ENCODE data around the gene CDHR5.

The CDHR5 gene

DNA sequence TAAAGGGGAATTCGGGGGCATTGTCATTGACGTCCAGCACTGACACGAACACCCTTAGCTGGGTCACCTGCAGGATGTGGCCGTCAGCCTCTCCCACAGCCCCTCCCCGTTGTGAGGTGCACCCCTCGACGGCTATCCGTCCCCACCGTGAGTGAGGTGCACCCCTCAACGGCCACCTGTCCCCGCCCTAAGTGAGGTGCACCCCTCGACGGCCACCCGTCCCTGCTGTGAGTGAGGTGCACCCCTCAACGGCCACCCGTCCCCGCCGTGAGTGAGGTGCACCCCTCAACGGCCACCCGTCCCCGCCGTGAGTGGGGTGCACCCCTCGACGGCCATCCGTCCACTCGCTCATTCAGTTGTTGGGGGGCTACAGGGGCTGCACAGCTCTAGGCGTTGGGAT, 2.9 kb downstream of the CDHR5 start:
- no peak for DNase-seq

DNA sequence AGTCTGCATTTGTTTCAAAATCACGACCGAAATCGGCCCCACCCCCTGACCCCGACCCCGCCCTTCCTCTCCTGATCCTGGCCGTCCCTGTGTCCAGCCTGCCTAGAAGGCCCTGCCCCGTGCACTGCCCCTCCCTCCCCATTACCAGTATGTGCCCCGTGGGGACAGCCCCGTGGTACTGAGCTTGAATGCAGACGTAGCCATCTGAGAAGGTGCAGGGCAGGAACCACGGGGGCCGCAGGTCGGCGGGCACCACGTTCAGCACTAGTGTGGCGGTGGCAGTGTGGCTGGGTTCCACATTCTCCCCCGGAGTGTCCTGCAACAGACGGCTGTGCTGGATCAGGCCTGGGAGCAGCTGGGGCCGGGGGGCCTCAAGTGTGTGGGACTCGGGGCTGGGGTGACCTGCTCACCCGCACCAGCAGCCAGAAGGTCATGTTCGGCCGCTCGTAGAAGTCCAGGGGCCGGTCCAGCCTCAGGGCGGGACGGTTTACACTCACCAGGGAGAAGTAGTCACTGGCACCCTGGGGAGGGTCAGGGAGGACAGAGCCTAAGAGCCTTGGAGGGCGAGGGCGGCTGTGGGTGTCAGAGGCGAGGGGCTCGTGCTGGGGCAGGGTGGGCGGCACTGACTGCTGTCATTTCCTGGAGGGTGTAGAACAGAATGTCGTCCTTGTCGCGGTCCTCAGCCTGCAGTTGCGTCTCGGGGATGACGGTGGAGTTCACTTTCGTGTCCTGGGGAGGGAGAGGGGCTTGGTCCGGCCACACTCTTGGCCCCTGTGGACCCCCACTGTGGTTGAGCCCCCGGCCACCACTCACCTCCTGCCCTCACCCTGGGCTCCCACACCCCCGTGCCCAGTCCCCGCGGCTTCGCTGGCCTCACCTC, 3.6 kb downstream of the CDHR5 start:
- no peak for DNase-seq

DNA sequence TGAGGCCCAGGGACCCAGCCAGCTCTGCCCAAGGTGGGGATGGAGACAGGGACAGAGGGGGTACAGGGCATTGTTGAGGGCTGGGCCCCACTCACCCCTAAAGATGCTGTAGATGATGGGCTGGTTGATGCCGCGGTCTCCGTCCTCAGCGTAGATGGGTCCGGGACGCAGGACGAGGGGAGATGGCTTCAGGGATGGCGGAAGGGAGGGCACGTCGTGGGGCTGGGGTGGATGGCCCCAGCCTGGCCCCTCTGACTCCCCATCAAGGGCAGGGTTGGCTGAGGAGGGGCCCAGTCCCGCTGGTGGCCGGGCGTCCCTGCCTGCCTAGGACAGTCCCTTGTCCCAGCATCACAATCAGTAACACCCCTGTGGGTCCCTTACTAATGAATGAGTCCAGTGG, 4.6 kb downstream of the CDHR5 start:
- DNase-seq = no peak

DNA sequence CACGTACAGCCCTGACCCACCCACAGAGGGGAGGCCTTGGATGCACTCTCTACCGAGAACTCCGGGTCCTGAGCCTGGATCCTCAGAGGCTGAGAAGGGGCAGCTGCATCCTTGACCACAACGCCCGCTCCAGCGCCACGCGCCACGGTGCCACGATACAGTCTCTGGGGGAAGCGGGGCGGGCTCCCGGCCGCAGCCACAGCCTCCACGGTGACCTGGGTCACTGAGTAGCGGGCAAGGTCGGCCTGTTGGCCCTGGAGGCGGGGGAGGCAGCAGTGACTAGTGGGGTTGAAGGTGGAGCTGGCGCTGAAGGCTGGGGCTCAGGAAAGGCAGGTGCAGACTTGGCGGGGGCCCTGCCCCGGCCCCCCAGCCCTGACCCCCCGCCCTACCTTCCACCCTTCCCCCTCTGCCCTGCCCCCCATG, 5.1 kb downstream of the CDHR5 start:
- DNase-seq = no peak

GRCh38 chr11:618856-619627, 5.7 kb downstream of the CDHR5 start:
- DNase-seq = no peak

DNA sequence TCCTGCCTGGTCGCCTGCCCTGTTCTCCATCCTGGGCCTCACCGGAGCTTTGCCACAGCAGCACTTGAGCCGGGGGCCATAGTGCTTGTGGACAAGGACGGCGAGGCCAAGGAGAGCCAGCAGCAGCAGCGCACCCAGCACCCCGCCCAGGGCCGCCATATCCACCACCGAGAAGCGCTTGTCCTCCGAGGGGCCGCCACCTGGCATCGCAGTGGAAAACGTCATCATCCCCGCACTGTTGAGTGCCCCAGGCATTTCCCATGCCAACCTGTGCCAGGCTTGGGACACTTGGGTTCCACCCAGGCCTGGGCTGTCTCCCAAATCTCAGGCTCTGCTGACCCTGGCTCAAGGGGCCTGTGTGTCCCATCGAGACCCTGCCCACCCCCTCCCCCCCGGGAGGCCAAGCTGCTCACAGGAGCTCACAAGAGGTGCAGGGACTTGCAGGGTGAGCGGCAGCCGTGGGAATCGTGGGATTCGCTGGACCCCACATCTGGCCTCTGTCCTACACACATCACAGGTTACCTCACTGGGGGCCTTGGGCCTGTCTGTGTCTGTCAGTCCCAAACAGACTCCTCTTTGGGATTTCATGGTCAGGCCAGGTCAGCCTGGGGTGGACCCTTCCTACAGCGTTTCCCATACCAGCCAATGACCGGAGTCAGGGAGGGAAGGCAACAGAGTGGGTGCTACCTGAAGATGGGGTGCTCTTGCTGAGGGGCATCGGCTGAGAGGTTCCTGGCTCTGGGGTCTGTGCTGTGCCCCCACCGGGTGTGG, 6.7 kb downstream of the CDHR5 start:
- no peak for DNase-seq

- DNase-seq = no peak
These were observed 7.4 kb downstream of the CDHR5 start for GRCh38 chr11:617199-617911.

DNA sequence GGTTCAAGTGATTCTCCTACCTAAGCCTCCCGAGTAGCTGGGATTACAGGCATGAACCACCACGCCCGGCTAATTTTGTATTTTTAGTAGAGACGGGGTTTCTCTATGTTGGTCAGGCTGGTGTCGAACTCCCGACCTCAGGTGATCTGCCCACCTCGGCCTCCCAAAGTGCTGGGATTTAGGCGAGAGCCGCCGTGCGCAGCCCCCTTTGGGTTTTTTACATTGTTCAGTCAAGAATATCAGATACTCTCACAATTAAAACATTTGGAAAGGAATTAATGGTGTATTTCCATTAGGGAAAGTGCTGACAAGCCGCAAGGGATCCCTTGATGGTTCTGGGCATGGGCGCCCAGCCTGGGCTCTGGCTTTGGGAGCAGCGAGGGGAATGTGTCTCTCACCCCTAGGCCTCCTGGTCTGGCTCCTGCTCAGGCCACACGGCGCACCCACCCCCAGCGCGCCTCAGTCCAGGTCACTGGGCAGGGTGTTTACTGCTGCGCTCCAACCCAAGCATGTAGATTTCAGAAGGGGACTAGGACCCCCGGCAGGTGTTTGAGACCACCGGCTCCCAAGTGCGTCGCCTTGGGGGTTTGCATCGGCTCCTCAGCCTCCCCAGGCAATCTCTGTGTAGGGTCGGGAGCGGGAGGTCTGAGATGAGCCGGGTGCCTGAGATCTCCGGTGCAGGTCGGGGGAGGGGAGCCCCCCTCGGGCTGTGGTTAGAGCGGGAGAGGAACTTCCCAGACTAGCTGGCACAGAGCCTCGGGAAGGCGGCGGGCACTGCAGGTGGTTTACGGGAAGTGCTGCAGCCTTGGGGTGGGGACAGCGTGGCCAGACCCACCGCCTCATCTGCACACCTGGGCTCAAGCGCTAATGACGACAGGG, 8.2 kb downstream of the CDHR5 start:
- peak; percentile 51 for DNase-seq

- DNase-seq = peak; percentile 94
These were observed 9.0 kb downstream of the CDHR5 start, which contains the start of gene IRF7 for GRCh38 chr11:615504-616319. Gene IRF7 (minus strand): TSS chr11:615950. CDS start chr11:615364, 586 bp downstream.

DNA sequence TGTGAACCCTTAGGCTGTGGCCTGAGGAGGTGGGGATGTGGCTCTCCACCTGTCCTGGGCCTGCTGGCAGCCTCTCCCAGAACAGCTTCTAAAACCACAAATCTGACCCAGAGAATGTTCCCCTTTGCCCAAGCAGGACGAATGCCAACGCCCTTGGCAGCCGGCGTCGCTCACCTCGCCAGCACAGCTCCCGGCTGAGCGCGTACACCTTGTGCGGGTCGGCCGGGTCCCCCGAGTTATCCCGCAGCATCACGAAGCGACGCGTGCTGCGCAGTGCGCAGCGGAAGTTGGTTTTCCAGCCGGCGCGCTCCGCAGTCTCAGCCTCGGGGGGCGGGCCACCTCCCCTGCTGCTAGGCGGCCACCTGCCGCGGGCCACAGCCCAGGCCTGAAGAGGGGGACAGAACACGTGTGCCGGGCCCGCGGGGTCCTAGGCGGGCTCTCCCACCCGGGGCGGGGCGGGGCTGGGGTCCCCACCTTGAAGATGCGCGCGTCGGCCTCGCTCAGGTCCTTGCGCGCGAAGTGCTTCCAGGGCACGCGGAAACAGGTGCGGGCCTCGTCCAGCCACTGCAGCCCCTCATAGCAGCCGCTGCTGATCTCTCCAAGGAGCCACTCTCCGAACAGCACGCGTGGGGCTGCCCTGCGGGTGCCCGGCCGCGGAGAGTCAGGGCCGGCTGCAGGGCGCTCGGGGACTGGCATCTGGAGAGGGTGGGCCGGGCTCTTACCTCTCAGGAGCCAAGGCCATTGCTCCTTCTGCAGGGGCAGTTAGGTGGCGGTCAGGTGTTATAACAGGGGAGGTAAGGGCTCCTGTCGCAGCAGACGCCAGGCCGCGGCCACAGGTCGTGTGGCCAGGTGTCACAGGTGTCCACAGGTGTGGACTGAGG, 9.9 kb downstream of the CDHR5 start:
- DNase-seq = peak; percentile 23

- DNase-seq = no peak
These were observed 10.6 kb downstream of the CDHR5 start for GRCh38 chr11:614021-614622.

DNA sequence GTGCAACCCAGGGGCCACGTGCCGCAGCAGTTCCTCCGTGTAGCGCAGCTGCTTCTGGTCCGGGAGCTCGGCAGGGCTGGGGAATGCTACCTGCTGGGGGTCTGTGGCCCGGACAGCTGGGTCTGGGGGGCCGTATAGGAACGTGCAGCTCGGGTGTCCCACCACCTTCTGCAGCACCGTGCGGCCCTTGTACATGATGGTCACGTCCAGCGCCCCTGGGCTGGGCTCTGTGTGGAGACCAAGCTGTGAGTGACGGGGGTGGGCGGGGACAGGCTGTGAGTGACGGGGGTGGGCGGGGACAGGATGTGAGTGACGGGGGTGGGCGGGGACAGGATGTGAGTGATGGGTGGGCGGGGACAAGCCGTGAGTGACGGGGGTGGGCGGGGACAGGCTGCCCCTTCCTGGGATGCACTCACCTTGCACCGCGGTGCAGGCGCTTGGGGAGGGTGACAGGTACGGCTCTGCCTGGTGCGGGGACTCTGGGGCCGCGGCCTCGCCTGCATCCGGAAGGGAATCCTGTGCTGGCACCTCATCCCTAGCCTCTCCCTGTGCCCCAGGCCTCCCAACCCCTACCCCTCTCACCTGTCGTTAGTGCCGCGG, 11.3 kb downstream of the CDHR5 start:
- DNase-seq = peak; percentile 65

- no peak for DNase-seq
These were observed 11.8 kb downstream of the CDHR5 start for GRCh38 chr11:612961-613300.

DNA sequence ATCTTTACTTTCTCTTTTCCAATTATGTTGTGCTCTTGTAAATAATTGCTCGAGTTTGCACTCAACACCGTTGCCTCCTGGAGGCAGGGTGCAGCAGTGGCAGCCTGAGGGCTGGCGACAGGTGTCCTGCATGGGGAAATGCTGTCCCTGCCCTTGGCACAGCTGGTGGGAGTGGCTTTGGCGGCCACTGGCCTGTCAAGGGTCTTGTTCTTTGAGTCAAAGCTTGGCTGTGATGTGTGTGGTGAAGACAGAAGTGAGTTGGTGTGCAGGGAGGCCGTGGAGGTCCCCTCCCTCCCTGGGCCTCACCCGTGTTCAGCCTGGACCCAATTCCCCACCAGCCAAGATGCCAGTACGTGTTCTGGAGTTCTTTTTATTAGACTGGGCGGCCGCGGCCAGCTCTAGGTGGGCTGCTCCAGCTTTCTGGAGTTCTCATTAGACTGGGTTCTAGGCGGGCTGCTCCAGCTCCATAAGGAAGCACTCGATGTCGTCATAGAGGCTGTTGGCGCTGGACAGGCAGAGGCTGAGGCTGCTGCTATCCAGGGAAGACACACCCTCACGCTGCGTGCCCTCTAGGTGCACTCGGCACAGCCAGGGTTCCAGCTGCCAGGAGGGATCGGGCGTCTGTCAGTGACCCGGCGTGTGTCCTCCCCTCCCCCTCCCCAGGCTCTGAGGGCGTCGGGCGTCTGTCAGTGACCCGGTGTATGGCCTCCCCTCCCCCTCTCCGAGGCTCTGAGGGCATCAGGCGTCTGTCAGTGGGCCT, 12.4 kb downstream of the CDHR5 start:
- DNase-seq = peak; percentile 40

DNA sequence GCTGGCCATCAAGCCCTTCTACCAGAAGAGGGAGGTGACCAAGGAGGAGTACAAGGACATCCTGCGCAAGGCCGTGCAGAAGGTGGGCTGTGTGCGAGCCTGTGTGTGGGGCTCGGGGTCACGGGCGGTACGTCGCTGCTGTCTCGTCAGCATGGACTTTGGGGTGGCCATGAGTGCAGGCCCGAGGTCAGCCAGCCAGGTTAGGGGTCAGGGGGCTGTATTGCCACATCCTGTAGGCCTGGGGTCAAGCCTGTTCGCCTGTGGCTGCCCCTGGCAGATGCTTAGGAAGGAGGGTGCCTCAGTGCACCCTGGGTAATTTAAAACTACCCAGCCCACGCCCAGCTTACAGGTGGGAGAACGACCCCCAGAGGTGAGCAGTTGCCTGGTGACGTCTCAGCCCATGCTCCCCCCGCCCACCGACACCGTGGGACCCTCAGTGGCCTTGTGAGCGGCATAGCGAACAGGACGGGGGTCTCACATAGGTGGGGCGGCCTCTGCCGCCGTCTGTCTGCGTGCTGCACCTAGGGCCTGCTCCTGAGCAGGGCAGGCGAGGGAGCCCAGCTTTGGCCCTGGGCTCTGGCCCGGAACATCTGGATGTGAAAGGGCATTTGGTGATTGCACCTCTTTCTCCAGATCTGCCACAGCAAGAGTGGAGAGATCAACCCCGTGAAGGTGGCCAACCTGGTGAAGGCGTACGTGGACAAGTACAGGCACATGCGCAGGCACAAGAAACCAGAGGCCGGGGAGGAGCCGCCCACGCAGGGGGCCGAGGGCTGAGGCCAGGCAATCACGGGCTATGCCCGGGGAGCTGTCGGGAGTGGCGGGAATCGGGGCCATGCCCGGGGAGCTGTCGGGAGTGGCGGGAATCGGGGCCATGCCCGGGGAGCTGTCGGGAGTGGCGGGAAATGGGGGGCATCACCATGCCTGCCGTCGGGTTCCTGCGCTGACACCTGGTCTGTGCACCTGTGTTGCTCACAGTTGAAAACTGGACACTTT, 13.5 kb downstream of the CDHR5 start:
- DNase-seq = no peak

- DNase-seq = no peak
These were observed 14.5 kb downstream of the CDHR5 start for GRCh38 chr11:610146-610801.

Data from NCI-H69 (cell line).